Measurements from ENCODE around the gene RNF112. TPM values are rescaled to one million over a fixed set of nuclear protein-coding genes. Genes with fewer than 3 reads are reported as not detected.

Gene RNF112
- polyA plus RNA-seq, 1 donor from 2014 or later, result 33.3 TPM

GRCh38 chr17:19399750-19400450, 11.1 kb upstream of the RNF112 start:
- H3K79me2 ChIP-seq (replicated peaks; ENCODE audit: insufficient read depth, low read length), result no peaks in the 10 kb centered on the region
- H3K9me2 ChIP-seq (ENCODE audit: insufficient read depth, low read length), result no peaks in the 10 kb centered on the region
- TF ChIP-seq SMC3 (conservative IDR thresholded peaks at IDR 0.05; ENCODE audit: poor library complexity) (no peak), EZH2 (IDR thresholded peaks at IDR 0.05; ENCODE audit: borderline replicate concordance, insufficient read depth, low read length, poor library complexity, severe bottlenecking) (no peak), POLR2AphosphoS5 (IDR thresholded peaks at IDR 0.05) (no peak), RAD21 (conservative IDR thresholded peaks at IDR 0.05) (no peak), EP300 (conservative IDR thresholded peaks at IDR 0.05; ENCODE audit: poor library complexity, severe bottlenecking) (no peak)
- no peak overlapping the region for H2AFZ ChIP-seq (ENCODE audit: low read depth, low read length)
- H3K9me3 ChIP-seq (ENCODE audit: low read length), result no peaks in the 10 kb centered on the region
- H3K27me3 ChIP-seq (ENCODE audit: insufficient read depth, low read depth, low read length), result no peaks in the 10 kb centered on the region
- no peaks in the 10 kb centered on the region for H4K20me1 ChIP-seq (ENCODE audit: insufficient read depth)
- no peaks in the 10 kb centered on the region for H3F3A ChIP-seq (ENCODE audit: insufficient read depth, low read length, poor library complexity, severe bottlenecking)
- H3K27ac ChIP-seq (ENCODE audit: low read length), result no peak overlapping the region
- no peak overlapping the region for H3K4me3 ChIP-seq (ENCODE audit: low read length)
- no peak overlapping the region for H3K9ac ChIP-seq (ENCODE audit: low read length)
- H3K36me3 ChIP-seq (ENCODE audit: insufficient read depth, low read length), result no peaks in the 10 kb centered on the region
- H3K4me2 ChIP-seq (ENCODE audit: low read length), result no peak overlapping the region

GRCh38 chr17:19401321-19402010, 9.6 kb upstream of the RNF112 start:
- no peak overlapping the region for H3K9ac ChIP-seq (ENCODE audit: low read length)
- H3K27ac ChIP-seq (ENCODE audit: low read length), result no peak overlapping the region
- TF ChIP-seq REST (IDR thresholded peaks at IDR 0.05; ENCODE audit: borderline replicate concordance), result no peak
- no peak for TF ChIP-seq RAD21 (conservative IDR thresholded peaks at IDR 0.05)
- TF ChIP-seq POLR2AphosphoS5 (IDR thresholded peaks at IDR 0.05), result no peak
- no peak for TF ChIP-seq MXI1 (conservative IDR thresholded peaks at IDR 0.05; ENCODE audit: poor library complexity, severe bottlenecking)
- TF ChIP-seq TAF1 (IDR thresholded peaks at IDR 0.05; ENCODE audit: low read depth), result no peak
- no peak for TF ChIP-seq EZH2 (IDR thresholded peaks at IDR 0.05; ENCODE audit: borderline replicate concordance, insufficient read depth, low read length, poor library complexity, severe bottlenecking)
- TF ChIP-seq CTCF (IDR thresholded peaks at IDR 0.05; ENCODE audit: poor library complexity, severe bottlenecking), result no peak
- TF ChIP-seq EP300 (conservative IDR thresholded peaks at IDR 0.05; ENCODE audit: poor library complexity, severe bottlenecking), result no peak
- no peak for TF ChIP-seq SMC3 (conservative IDR thresholded peaks at IDR 0.05; ENCODE audit: poor library complexity)
- H3K36me3 ChIP-seq (ENCODE audit: insufficient read depth, low read length), result no peaks in the 10 kb centered on the region
- no peaks in the 10 kb centered on the region for H3K79me2 ChIP-seq (replicated peaks; ENCODE audit: insufficient read depth, low read length)
- H3K9me2 ChIP-seq (ENCODE audit: insufficient read depth, low read length), result no peaks in the 10 kb centered on the region
- H3K9me3 ChIP-seq (ENCODE audit: low read length), result no peaks in the 10 kb centered on the region
- no peak overlapping the region for H3K4me2 ChIP-seq (ENCODE audit: low read length)
- no peaks in the 10 kb centered on the region for H3F3A ChIP-seq (ENCODE audit: insufficient read depth, low read length, poor library complexity, severe bottlenecking)
- H3K4me3 ChIP-seq (ENCODE audit: low read length), result no peak overlapping the region
- no peaks in the 10 kb centered on the region for H4K20me1 ChIP-seq (ENCODE audit: insufficient read depth)
- H3K27me3 ChIP-seq (ENCODE audit: insufficient read depth, low read depth, low read length), result no peaks in the 10 kb centered on the region
- H2AFZ ChIP-seq (ENCODE audit: low read depth, low read length), result no peak overlapping the region

Data from neural cell (in vitro differentiated cells).